Measurements from ENCODE around the gene ZDHHC8. TPM values are rescaled to one million over a fixed set of nuclear protein-coding genes. Genes with fewer than 3 reads are reported as not detected.

Gene ZDHHC8
- total RNA-seq, 4 donors from 2014 or later: 11.8 to 27.8 (median 16.4) TPM

DNA sequence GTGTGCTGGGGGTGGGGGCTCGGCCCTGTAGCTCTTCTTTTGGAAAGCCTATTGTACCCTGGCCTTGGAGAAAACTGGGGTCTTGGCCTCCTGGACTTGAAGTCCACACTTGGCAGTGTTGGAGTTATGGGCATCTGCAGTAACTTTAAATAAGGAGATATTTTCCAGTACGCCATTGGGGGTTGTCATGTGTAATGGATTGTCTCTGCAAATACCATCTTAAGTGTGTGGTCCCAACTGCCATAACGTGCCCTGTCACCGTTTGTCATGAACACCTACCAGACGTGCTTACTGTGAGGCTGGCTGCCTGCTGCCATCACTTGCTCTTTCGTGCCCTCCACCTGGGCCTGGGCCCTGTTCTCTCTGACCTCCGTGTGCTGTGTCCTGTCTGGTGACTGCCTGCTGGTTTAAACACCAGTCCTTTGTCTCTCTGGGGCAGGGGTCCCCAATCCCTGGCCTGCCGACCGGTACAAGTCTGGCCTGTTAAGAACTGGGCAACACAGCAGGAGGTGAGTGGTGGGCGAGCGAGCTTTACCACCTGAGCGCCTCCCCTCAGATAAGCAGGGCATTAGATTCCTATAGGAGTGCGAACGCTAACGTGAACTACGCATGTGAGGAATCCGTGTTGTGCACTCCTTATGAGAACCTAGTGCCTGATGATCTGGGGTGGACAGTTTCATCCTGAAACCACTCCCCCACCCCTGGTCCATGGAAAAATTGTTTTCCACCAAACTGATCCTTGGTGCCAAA, 3.6 kb upstream of the ZDHHC8 start:
- H3K27me3 ChIP-seq: no peaks in the 10 kb centered on the region
- peaks cover 0 to 49% of the 10 kb centered on the region in 2 donors for H3K36me3 ChIP-seq
- peaks cover 4 to 19% (median 6%) of the 10 kb centered on the region in 3 donors for H3K4me1 ChIP-seq
- 69% methylated on average over 5 of the region's 17 CpGs; no CpG with 5 or more reads in 1 of the 2 donors for WGBS, 2 donors (ENCODE audit: low coverage in 1 of 2)
- H3K27ac ChIP-seq: no peak overlapping the region
- H3K9me3 ChIP-seq: no peaks in the 10 kb centered on the region
- H3K4me3 ChIP-seq: no peak overlapping the region
- no peak for TF ChIP-seq POLR2A (IDR thresholded peaks at IDR 0.05)
- ATAC-seq: no peak

DNA sequence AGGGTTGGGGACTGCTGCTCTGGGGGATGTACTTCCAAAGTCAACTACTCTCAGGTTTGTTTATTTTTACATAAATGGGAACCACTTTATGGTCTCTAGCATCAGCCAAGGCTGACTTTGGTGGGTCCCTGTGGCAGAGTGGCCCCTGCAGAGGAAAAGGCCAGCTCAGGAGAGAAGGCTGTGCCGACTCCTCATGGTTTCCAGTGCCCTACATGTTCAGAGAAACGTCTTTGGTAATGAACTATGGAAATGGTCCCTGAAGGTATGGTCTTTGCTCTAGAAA, 3.0 kb upstream of the ZDHHC8 start:
- ATAC-seq: no peak
- Histone ChIP-seq H3K4me3 (no peak overlapping the region), H3K27me3 (no peaks in the 10 kb centered on the region), H3K9me3 (no peaks in the 10 kb centered on the region), H3K27ac (no peak overlapping the region), H3K36me3 (peaks cover 0 to 46% of the 10 kb centered on the region in 2 donors), H3K4me1 (peaks cover 4 to 25% (median 10%) of the 10 kb centered on the region in 3 donors)
- TF ChIP-seq EP300 (IDR thresholded peaks at IDR 0.05) (no peak), POLR2A (IDR thresholded peaks at IDR 0.05) (no peak), POLR2AphosphoS5 (IDR thresholded peaks at IDR 0.05) (no peak)
- TF ChIP-seq, protein P1, sequence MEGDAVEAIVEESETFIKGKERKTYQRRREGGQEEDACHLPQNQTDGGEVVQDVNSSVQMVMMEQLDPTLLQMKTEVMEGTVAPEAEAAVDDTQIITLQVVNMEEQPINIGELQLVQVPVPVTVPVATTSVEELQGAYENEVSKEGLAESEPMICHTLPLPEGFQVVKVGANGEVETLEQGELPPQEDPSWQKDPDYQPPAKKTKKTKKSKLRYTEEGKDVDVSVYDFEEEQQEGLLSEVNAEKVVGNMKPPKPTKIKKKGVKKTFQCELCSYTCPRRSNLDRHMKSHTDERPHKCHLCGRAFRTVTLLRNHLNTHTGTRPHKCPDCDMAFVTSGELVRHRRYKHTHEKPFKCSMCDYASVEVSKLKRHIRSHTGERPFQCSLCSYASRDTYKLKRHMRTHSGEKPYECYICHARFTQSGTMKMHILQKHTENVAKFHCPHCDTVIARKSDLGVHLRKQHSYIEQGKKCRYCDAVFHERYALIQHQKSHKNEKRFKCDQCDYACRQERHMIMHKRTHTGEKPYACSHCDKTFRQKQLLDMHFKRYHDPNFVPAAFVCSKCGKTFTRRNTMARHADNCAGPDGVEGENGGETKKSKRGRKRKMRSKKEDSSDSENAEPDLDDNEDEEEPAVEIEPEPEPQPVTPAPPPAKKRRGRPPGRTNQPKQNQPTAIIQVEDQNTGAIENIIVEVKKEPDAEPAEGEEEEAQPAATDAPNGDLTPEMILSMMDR (IDR thresholded peaks at IDR 0.05): no peak
- WGBS, 2 donors (ENCODE audit: low coverage in 1 of 2): 39% methylated on average over 2 of the region's 2 CpGs; no CpG with 5 or more reads in 1 of the 2 donors

DNA sequence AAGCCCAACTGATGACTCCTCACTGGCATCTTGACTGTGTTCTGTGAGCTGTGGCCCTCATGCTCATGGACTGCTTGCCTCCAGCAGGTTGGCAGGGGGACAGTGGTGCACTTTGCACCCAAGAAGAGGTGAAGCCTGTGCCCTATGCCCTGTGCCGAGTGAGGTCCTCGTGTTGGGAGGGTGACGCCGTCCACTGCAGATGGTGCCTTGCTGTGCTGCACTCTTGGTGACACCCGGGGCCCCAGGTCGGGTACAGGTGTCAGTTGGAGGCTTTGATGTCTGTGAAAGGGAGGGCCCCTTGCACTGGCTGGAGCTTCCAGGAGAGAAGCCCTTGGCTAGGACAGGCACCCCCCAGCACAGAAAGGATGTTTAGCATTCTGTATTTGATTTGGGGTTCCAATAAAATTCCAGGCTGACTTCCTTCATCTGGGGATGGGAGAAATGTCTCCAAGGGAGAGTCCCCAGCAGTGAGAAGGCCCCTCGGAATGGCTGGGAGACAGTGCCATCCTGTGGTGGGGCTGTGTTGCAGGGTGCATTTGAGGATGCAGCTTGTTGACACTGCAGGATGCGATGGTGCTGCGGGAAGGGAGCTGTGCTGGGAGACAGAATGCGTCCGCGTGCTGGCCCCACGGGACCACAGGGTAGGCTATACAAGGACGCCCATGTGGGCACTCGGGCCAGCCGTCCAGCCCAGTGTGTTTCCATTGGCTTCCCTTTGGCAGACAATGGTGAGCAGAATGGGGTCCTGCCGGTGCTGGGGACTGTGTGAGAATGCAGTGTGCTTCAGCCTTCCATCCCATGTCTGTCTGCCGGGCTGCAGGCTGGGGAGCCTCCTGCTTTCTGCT, 2.5 kb upstream of the ZDHHC8 start:
- WGBS, 2 donors (ENCODE audit: low coverage in 1 of 2): 26 to 60% methylated on average over 1 to 5 of the region's 18 CpGs
- no peak for ATAC-seq
- peak overlapping the region in 1 of 4 donors; percentile 21 for H3K27ac ChIP-seq
- H3K27me3 ChIP-seq: no peaks in the 10 kb centered on the region
- H3K4me1 ChIP-seq: peaks cover 4 to 30% (median 16%) of the 10 kb centered on the region in 3 donors
- TF ChIP-seq, protein P1 (IDR thresholded peaks at IDR 0.05): peak in 1 of 4 experiments; percentile 31
- no peak for TF ChIP-seq EP300 (IDR thresholded peaks at IDR 0.05)
- TF ChIP-seq POLR2A (IDR thresholded peaks at IDR 0.05): no peak
- TF ChIP-seq POLR2AphosphoS5 (IDR thresholded peaks at IDR 0.05): no peak
- H3K4me3 ChIP-seq: no peak overlapping the region
- peaks cover 0 to 41% of the 10 kb centered on the region in 2 donors for H3K36me3 ChIP-seq
- H3K9me3 ChIP-seq: no peaks in the 10 kb centered on the region

DNA sequence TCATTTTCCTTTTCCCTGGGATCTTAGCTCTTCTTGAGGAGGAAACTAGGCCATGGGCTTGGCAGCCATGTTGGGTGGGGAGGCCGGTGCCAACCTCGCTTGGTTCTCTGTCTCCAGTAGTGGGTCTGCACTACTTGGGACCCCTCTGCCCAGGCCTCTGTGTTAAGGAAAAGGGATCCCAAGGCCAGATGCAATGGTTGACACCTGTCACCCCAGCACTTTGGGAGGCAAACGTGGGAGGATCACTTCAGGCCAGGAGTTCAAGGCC, 1.9 kb upstream of the ZDHHC8 start:
- TF ChIP-seq POLR2AphosphoS5 (IDR thresholded peaks at IDR 0.05) (no peak), POLR2A (IDR thresholded peaks at IDR 0.05) (no peak)
- H3K27me3 ChIP-seq: no peaks in the 10 kb centered on the region
- H3K36me3 ChIP-seq: peaks cover 0 to 35% of the 10 kb centered on the region in 2 donors
- H3K27ac ChIP-seq: peak overlapping the region in 1 of 4 donors; percentile 21
- no peak overlapping the region for H3K4me3 ChIP-seq
- 80% methylated on average over 1 of the region's 3 CpGs; no CpG with 5 or more reads in 1 of the 2 donors for WGBS, 2 donors (ENCODE audit: low coverage in 1 of 2)
- ATAC-seq: no peak
- H3K9me3 ChIP-seq: no peaks in the 10 kb centered on the region
- peaks cover 4 to 36% (median 21%) of the 10 kb centered on the region in 3 donors for H3K4me1 ChIP-seq

DNA sequence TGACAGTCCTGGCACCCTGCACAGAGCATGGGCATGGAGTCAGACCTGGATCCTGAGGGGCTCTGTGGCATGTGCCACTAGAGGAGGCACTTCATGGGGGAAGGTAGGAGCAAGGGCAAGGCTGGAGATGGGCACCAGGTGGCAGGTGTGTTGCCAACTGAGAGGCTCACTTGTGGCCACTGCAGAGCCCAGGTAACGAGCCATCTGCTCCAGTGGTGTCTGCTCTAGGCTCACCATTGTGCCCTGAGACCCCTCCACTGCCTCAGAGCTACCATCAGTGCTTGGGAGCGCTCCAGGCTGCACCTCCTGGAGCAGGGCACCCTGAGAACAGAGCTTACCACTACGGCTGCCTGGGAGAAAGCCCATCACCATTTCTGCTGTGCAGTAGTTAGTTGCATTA, 1.3 kb upstream of the ZDHHC8 start:
- WGBS, 2 donors (ENCODE audit: low coverage in 1 of 2): 60% methylated on average over 1 of the region's 3 CpGs; no CpG with 5 or more reads in 1 of the 2 donors
- H3K36me3 ChIP-seq: peaks cover 0 to 29% of the 10 kb centered on the region in 2 donors
- peak overlapping the region in 1 of 2 donors; percentile 99 for H3K4me3 ChIP-seq
- TF ChIP-seq POLR2AphosphoS5 (IDR thresholded peaks at IDR 0.05): no peak
- no peak for TF ChIP-seq EP300 (IDR thresholded peaks at IDR 0.05)
- no peak for TF ChIP-seq POLR2A (IDR thresholded peaks at IDR 0.05)
- TF ChIP-seq, protein P1 (IDR thresholded peaks at IDR 0.05): no peak
- H3K4me1 ChIP-seq: peaks cover 4 to 42% (median 24%) of the 10 kb centered on the region in 3 donors
- H3K27me3 ChIP-seq: no peaks in the 10 kb centered on the region
- peak overlapping the region in 3 of 4 donors; percentile 92 to 99 (median 95) for H3K27ac ChIP-seq
- ATAC-seq: no peak
- H3K9me3 ChIP-seq: no peaks in the 10 kb centered on the region
